Neural crest cell (in vitro differentiated cells): ENCODE results near the gene SYP. TPM values are rescaled to one million over a fixed set of nuclear protein-coding genes. Genes with fewer than 3 reads are reported as not detected.
"Not testable (repeated sequence)": the region's sequence is repeated elsewhere in the genome, so short reads cannot be mapped to it uniquely, and the experiment has no call there.

Experiments used
- DNase-seq: peaks from one replicate; pipeline ENCODE4 v3.0.0; 2021; ENCODE audit warnings: low read depth, mixed read lengths, low spot score
- H3K27ac Mint-ChIP-seq: one replicate; pipeline ENCODE4 v1.8.0; 2021; ENCODE audit warnings: mild to moderate bottlenecking, mixed read lengths; ENCODE audit not compliant: unreplicated experiment
- H3K27me3 Mint-ChIP-seq: 2 replicates; pipeline ENCODE4 v1.8.0; 2021; ENCODE audit warnings: low read depth, mild to moderate bottlenecking, mixed read lengths
- H3K36me3 Mint-ChIP-seq: 2 replicates; pipeline ENCODE4 v1.8.0; 2021; ENCODE audit warnings: low read depth, mild to moderate bottlenecking, mixed read lengths
- H3K4me1 Mint-ChIP-seq: 2 replicates; pipeline ENCODE4 v1.8.0; 2021; ENCODE audit warnings: mixed read lengths
- H3K4me3 Mint-ChIP-seq: one replicate; pipeline ENCODE4 v1.8.0; 2021; ENCODE audit warnings: mild to moderate bottlenecking, mixed read lengths
- H3K9me3 Mint-ChIP-seq: 2 replicates; pipeline ENCODE4 v1.8.0; 2021; ENCODE audit warnings: mixed read lengths
- CTCF ChIP-seq: fragments of 200-600 bp; sonication (generic); conservative IDR thresholded peaks from 2 replicates; pipeline ENCODE4 v1.5.0; 2021; ENCODE audit warnings: antibody characterized with exemption, mild to moderate bottlenecking
- total RNA-seq: library from RNA; stranded (reverse); gene quantifications from 2 replicates; pipeline ENCODE4 v1.2.1, GENCODE V29; 2021

Gene SYP
- total RNA-seq, 1 donor from 2014 or later: 10.2 TPM

- no peak for TF ChIP-seq CTCF
- peaks cover 5% of the 10 kb centered on the region for H3K9me3 Mint-ChIP-seq
- no peak for DNase-seq
- H3K36me3 Mint-ChIP-seq: no peaks in the 10 kb centered on the region
- peaks cover 20% of the 10 kb centered on the region for H3K27me3 Mint-ChIP-seq
- H3K4me1 Mint-ChIP-seq: peaks cover 9% of the 10 kb centered on the region
- no peak overlapping the region for H3K4me3 Mint-ChIP-seq
- H3K27ac Mint-ChIP-seq: no peak overlapping the region
These were observed 39.1 kb downstream of the SYP start for GRCh38 chrX:49160908-49161307.

DNA sequence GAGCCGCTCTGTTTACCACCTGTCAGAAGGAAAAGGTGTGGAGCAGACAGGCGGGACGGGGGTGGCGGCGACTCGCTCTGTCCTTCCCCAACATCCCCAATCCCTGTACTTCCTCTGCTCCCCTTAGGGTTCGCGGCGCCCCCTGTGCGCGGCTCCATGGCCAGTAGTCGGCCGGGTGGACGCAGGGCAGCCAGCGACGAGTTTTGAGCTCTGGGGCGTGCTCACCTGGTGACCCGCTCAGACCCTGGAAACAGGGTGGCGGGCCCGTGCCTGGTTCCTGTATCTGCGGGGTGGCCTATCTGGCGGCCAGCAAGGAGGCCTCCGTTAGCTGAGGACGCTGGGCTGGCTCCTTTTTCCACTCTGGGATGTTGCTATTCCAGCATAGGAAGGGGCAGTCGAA, 42.8 kb downstream of the SYP start:
- Mint-ChIP-seq H3K27ac (no peak overlapping the region), H3K9me3 (peaks cover 5% of the 10 kb centered on the region), H3K27me3 (peaks cover 8% of the 10 kb centered on the region), H3K36me3 (no peaks in the 10 kb centered on the region), H3K4me1 (peaks cover 16% of the 10 kb centered on the region), H3K4me3 (no peak overlapping the region)
- no peak for DNase-seq
- TF ChIP-seq CTCF: no peak

DNA sequence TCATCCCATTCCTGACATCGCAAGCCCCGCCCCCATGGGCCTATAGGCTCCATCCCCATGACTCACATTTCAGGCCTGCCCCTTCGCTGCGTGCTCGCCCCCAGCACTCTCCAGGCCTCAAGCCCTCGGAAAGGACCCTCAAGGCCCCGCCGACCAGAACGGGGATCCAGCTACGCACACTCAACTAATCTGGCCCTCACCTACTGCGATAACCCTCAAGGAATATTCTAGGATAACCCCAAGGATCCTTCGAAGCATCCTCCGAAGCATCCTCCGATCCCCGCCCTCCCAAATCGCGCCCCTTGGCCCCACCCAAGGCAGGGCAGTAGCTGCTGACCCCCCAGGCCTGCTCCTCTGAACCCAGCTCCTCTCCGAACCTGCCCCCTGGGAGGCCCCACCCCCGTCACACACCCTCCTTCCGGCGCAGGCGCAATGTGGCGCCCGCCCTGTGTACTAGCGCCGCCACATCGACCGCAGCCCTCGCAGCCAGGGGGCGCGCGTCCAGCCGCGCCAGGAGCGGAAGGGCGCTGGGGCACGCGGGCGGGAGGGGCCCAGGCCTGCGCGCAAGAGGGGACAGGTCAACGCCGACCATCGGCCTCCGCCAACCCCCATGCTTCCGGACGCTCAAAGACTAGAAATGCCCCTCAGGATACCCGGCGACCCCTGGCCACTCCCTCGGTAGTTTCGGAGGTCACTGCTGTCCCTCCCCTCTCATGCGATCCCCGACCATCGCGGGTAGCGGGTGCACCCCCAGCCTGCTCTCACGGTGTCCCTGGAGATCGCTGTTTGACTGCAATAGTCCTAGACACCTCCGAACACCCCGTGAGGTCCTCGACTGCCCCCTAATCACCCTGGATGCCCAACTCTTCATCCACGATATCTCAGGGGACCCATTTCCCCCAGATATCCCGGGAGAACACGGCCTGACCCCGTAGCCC, 43.8 kb downstream of the SYP start:
- Mint-ChIP-seq H3K4me3 (peak overlapping the region; percentile 92), H3K27me3 (peaks cover 2% of the 10 kb centered on the region), H3K4me1 (peaks cover 16% of the 10 kb centered on the region), H3K36me3 (peaks cover under 1% of the 10 kb centered on the region), H3K9me3 (peaks cover 7% of the 10 kb centered on the region), H3K27ac (peak overlapping the region; percentile 98)
- TF ChIP-seq CTCF: peak; percentile 71
- peak; percentile 62 for DNase-seq

- Mint-ChIP-seq H3K27ac (peak overlapping the region; percentile 98), H3K4me1 (peaks cover 16% of the 10 kb centered on the region), H3K4me3 (peak overlapping the region; percentile 92), H3K27me3 (peaks cover 2% of the 10 kb centered on the region), H3K9me3 (peaks cover 9% of the 10 kb centered on the region), H3K36me3 (peaks cover 2% of the 10 kb centered on the region)
- DNase-seq: peak; percentile 9
- TF ChIP-seq CTCF: no peak
These were observed 44.6 kb downstream of the SYP start for GRCh38 chrX:49155243-49155899.

GRCh38 chrX:49153467-49153866, 46.5 kb downstream of the SYP start:
- TF ChIP-seq CTCF: no peak
- Mint-ChIP-seq H3K4me1 (peaks cover 16% of the 10 kb centered on the region), H3K27me3 (no peaks in the 10 kb centered on the region), H3K36me3 (peaks cover 2% of the 10 kb centered on the region), H3K4me3 (no peak overlapping the region), H3K27ac (no peak overlapping the region), H3K9me3 (peaks cover 11% of the 10 kb centered on the region)
- DNase-seq: no peak

DNA sequence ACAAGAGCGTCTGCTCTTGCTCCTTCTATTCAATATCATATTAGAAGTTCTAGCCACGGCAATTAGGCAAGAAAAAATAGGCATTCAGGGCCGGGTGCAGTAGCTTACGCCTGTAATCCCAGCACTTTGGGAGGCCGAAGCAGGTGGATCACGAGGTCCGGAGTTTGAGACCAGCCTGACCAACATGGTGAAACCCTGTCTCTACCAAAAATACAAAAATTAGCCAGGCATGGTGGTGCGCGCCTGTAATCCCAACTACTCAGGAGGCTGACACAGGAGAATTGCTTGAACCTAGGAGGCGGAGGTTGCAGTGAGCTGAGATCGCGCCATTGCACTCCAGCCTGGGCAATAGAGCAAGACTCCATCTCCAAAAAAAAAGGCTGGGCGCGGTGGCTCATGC, 50.7 kb downstream of the SYP start:
- H3K36me3 Mint-ChIP-seq, H3K4me3 Mint-ChIP-seq, H3K27me3 Mint-ChIP-seq, DNase-seq, H3K4me1 Mint-ChIP-seq, H3K27ac Mint-ChIP-seq, H3K9me3 Mint-ChIP-seq: not testable (repeated sequence)

- not testable (repeated sequence) for H3K4me1 Mint-ChIP-seq, H3K9me3 Mint-ChIP-seq, H3K4me3 Mint-ChIP-seq, H3K27me3 Mint-ChIP-seq, H3K36me3 Mint-ChIP-seq, DNase-seq
- H3K27ac Mint-ChIP-seq: peak overlapping the region; percentile 35
These were observed 51.4 kb downstream of the SYP start for GRCh38 chrX:49148390-49149100.
